GM12891 (cell line): Measurements from ENCODE around the gene GNAO1.

Experiments used
- DNase-seq: peaks from one replicate; pipeline ENCODE4 v3.0.0; 2011; ENCODE audit warnings: low spot score; ENCODE audit not compliant: insufficient read length
- FAIRE-seq: peaks from 2 replicates; lab custom pipeline; 2011; peaks lifted over from hg19 to GRCh38; lab: Jason Lieb, UNC
- PAX5 ChIP-seq: IDR thresholded peaks from 2 replicates; pipeline ENCODE4 v1.6.1; 2011; ENCODE audit warnings: low read length, moderate library complexity, mild to moderate bottlenecking; ENCODE audit not compliant: insufficient read depth, severe bottlenecking
- POLR2A ChIP-seq: IDR thresholded peaks from 2 replicates; pipeline ENCODE4 v1.6.1; 2011; ENCODE audit warnings: low read depth, low read length, control low read depth
- POLR2AphosphoS5 ChIP-seq: IDR thresholded peaks from 2 replicates; pipeline ENCODE4 v1.6.1; 2011; ENCODE audit warnings: low read depth, low read length, control low read depth
- POU2F2 ChIP-seq: IDR thresholded peaks from 2 replicates; pipeline ENCODE4 v1.6.1; 2011; ENCODE audit warnings: low read depth, mild to moderate bottlenecking, control low read depth, low read length, moderate library complexity
- SPI1 ChIP-seq: IDR thresholded peaks from 2 replicates; pipeline ENCODE4 v1.6.1; 2011; ENCODE audit warnings: low read depth, low read length, control low read depth
- TAF1 ChIP-seq: IDR thresholded peaks from 2 replicates; pipeline ENCODE4 v1.6.1; 2011; ENCODE audit warnings: low read depth, low read length, control low read depth

GNAO1 gene

GRCh38 chr16:56350491-56351405 is 159.5 kb downstream of the GNAO1 start:
- DNase-seq (no peak), FAIRE-seq (no peak)
- no peak for TF ChIP-seq POLR2A
- no peak for TF ChIP-seq POU2F2
- no peak for TF ChIP-seq SPI1
- no peak for TF ChIP-seq PAX5
- TF ChIP-seq POLR2AphosphoS5, result no peak
- no peak for TF ChIP-seq TAF1

- DNase-seq, result no peak
- TF ChIP-seq TAF1 (no peak), POLR2AphosphoS5 (no peak), PAX5 (no peak), SPI1 (no peak), POU2F2 (no peak), POLR2A (no peak)
- no peak for FAIRE-seq
Observed at GRCh38 chr16:56351481-56351880, 160.2 kb downstream of the GNAO1 start.

GRCh38 chr16:56352351-56353053 is 161.2 kb downstream of the GNAO1 start:
- DNase-seq (no peak), FAIRE-seq (no peak)
- no peak for TF ChIP-seq POLR2A
- TF ChIP-seq TAF1, result no peak
- no peak for TF ChIP-seq POU2F2
- TF ChIP-seq POLR2AphosphoS5, result no peak
- no peak for TF ChIP-seq SPI1
- no peak for TF ChIP-seq PAX5

- FAIRE-seq (no peak), DNase-seq (peak; percentile 6)
Observed at GRCh38 chr16:56353054-56353921, 162.0 kb downstream of the GNAO1 start.

GRCh38 chr16:56354016-56354415 is 162.7 kb downstream of the GNAO1 start:
- FAIRE-seq (no peak), DNase-seq (no peak)
- TF ChIP-seq SPI1, result no peak
- no peak for TF ChIP-seq POLR2AphosphoS5
- no peak for TF ChIP-seq PAX5
- no peak for TF ChIP-seq TAF1
- TF ChIP-seq POU2F2, result no peak
- no peak for TF ChIP-seq POLR2A

More at GRCh38 chr16:56353054-56353921, 162.0 kb downstream of the GNAO1 start:
- TF ChIP-seq POU2F2 (no peak), TAF1 (no peak), PAX5 (no peak)

- FAIRE-seq, result no peak
Observed at GRCh38 chr16:56354746-56355145, 163.5 kb downstream of the GNAO1 start.

GRCh38 chr16:56355221-56355620 is 163.9 kb downstream of the GNAO1 start:
- FAIRE-seq (no peak), DNase-seq (no peak)
- TF ChIP-seq TAF1 (no peak), POLR2A (no peak)

More at GRCh38 chr16:56354746-56355145, 163.5 kb downstream of the GNAO1 start:
- DNase-seq, result no peak
- TF ChIP-seq SPI1, result no peak
- TF ChIP-seq TAF1, result no peak
- no peak for TF ChIP-seq POLR2AphosphoS5
- TF ChIP-seq POU2F2, result no peak
- no peak for TF ChIP-seq PAX5
- no peak for TF ChIP-seq POLR2A

GRCh38 chr16:56355786-56356275 is 164.5 kb downstream of the GNAO1 start:
- no peak for TF ChIP-seq POU2F2
- TF ChIP-seq POLR2AphosphoS5, result no peak
- no peak for TF ChIP-seq PAX5
- TF ChIP-seq POLR2A, result no peak
- no peak for TF ChIP-seq SPI1
- TF ChIP-seq TAF1, result no peak
- FAIRE-seq (no peak), DNase-seq (peak; percentile 21)
